Esophagus squamous epithelium (tissue), 5 donors: ENCODE measurements around the gene PRKCE. TPM values are rescaled to one million over a fixed set of nuclear protein-coding genes. Genes with fewer than 3 reads are reported as not detected.

Source experiments
- DNase-seq: peaks from one replicate; lab custom pipeline; 2025; lab: John Stamatoyannopoulos, UW
- H3K27ac ChIP-seq, 4 donors: fragments of 200-600 bp; sonication (generic); one replicate each; pipeline ENCODE4 v1.5.1; 2016 to 2019; ENCODE audit warnings: mild to moderate bottlenecking in 1 of 4
- H3K27me3 ChIP-seq, 4 donors: fragments of 200-600 bp; sonication (generic); 1 replicate in 3 of 4; 2 replicates in 1 of 4; pipeline versions ENCODE4 v1.5.1 to v1.6.0; 2017 to 2021; ENCODE audit warnings: antibody characterized with exemption in 1 of 4
- H3K36me3 ChIP-seq, 3 donors: fragments of 200-600 bp; sonication (generic); one replicate each; pipeline ENCODE4 v1.5.1; 2016 to 2019
- H3K4me1 ChIP-seq, 3 donors: fragments of 200-600 bp; sonication (generic); one replicate each; pipeline ENCODE4 v1.5.1; 2017 to 2019
- H3K4me3 ChIP-seq, 4 donors: fragments of 200-600 bp; sonication (generic); 1 replicate in 3 of 4; 2 replicates in 1 of 4; pipeline ENCODE4 v1.5.1; 2016 to 2019; ENCODE audit warnings: mild to moderate bottlenecking in 2 of 4, moderate library complexity in 1 of 4
- H3K9me3 ChIP-seq, 3 donors: fragments of 200-600 bp; sonication (generic); one replicate each; pipeline ENCODE4 v1.5.1; 2016 to 2019
- CTCF ChIP-seq, 6 experiments: fragments of 450-650 bp in 4 of 6; fragments of 200-600 bp in 2 of 6; sonication (generic) in 2 of 6; IDR thresholded peaks; one replicate each; pipeline ENCODE4 v1.5.1; 2016 to 2019; ENCODE audit warnings: antibody characterized with exemption in 6 of 6, mild to moderate bottlenecking in 4 of 6, moderate library complexity in 4 of 6
- POLR2A ChIP-seq, 4 donors: fragments of 450-650 bp; IDR thresholded peaks; one replicate each; pipeline ENCODE4 v1.6.1; 2017; ENCODE audit warnings: antibody characterized with exemption in 4 of 4, mild to moderate bottlenecking in 4 of 4, moderate library complexity in 3 of 4
- WGBS, 2 donors: methylation state at CpG; one replicate each; pipeline ENCODE4 v1.1.5; 2018; 5-methylcytosine and 5-hydroxymethylcytosine counted together
- intact Hi-C: fragments of 100-400 bp; cut with DNase I; formaldehyde crosslinking; loops from one replicate; pipeline ENCODE4 v1.15.0; 2022
- total RNA-seq, 4 donors: library from RNA; depleted of rRNA; stranded (reverse); fragments of >200 nt; gene quantifications; one replicate each; pipeline ENCODE4 v1.1.0, GENCODE V29; 2016
- donor health status: DM: yes; HTN: yes; CAD: no.

Gene PRKCE
- total RNA-seq, 4 donors from 2014 or later = 6.5 to 13.7 (median 9.9) TPM

GRCh38 chr2:45919160-45919650 lies 267.7 kb downstream of the PRKCE start:
- no peaks in the 10 kb centered on the region for H3K9me3 ChIP-seq
- no peak for DNase-seq
- no peaks in the 10 kb centered on the region for H3K36me3 ChIP-seq
- 58 to 60% methylated on average over 5 of the region's 7 CpGs for WGBS, 2 donors
- H3K4me1 ChIP-seq = peaks cover 12 to 40% (median 12%) of the 10 kb centered on the region in 3 donors
- no peak overlapping the region for H3K4me3 ChIP-seq
- H3K27me3 ChIP-seq = no peaks in the 10 kb centered on the region
- H3K27ac ChIP-seq = peak overlapping the region; percentile 43 to 73 (median 66)
- TF ChIP-seq CTCF (IDR thresholded peaks at IDR 0.05) (no peak), POLR2A (IDR thresholded peaks at IDR 0.05) (no peak)
- intact Hi-C loops = no loop called here

GRCh38 chr2:45919711-45920111 lies 268.2 kb downstream of the PRKCE start:
- Histone ChIP-seq H3K4me1 (peaks cover 12 to 42% (median 12%) of the 10 kb centered on the region in 3 donors), H3K4me3 (no peak overlapping the region), H3K36me3 (no peaks in the 10 kb centered on the region), H3K27ac (peak overlapping the region; percentile 43 to 73 (median 66)), H3K27me3 (no peaks in the 10 kb centered on the region), H3K9me3 (no peaks in the 10 kb centered on the region)
- WGBS, 2 donors = 32 to 57% methylated on average over 2 to 3 of the region's 3 CpGs
- intact Hi-C loops = no loop called here
- no peak for DNase-seq
- TF ChIP-seq CTCF (IDR thresholded peaks at IDR 0.05) (no peak), POLR2A (IDR thresholded peaks at IDR 0.05) (no peak)

- H3K4me3 ChIP-seq = no peak overlapping the region
- TF ChIP-seq CTCF (IDR thresholded peaks at IDR 0.05) (no peak), POLR2A (IDR thresholded peaks at IDR 0.05) (no peak)
- H3K4me1 ChIP-seq = peaks cover 12 to 47% (median 15%) of the 10 kb centered on the region in 3 donors
- no peaks in the 10 kb centered on the region for H3K9me3 ChIP-seq
- DNase-seq = no peak
- no peaks in the 10 kb centered on the region for H3K27me3 ChIP-seq
- no peak overlapping the region for H3K27ac ChIP-seq
- no peaks in the 10 kb centered on the region for H3K36me3 ChIP-seq
- intact Hi-C loops = no loop called here
Measured at GRCh38 chr2:45921921-45922320, 270.4 kb downstream of the PRKCE start.

- WGBS, 2 donors = 56 to 76% methylated on average over 4 to 7 of the region's 7 CpGs
- H3K4me3 ChIP-seq = no peak overlapping the region
- no peaks in the 10 kb centered on the region for H3K27me3 ChIP-seq
- intact Hi-C loops = no loop called here
- no peak for DNase-seq
- peaks cover 12 to 47% (median 15%) of the 10 kb centered on the region in 3 donors for H3K4me1 ChIP-seq
- H3K9me3 ChIP-seq = no peaks in the 10 kb centered on the region
- no peak overlapping the region for H3K27ac ChIP-seq
- no peak for TF ChIP-seq CTCF (IDR thresholded peaks at IDR 0.05)
- no peak for TF ChIP-seq POLR2A (IDR thresholded peaks at IDR 0.05)
- no peaks in the 10 kb centered on the region for H3K36me3 ChIP-seq
Measured at GRCh38 chr2:45922577-45922988, 271.1 kb downstream of the PRKCE start.

GRCh38 chr2:45923701-45924100 lies 272.2 kb downstream of the PRKCE start:
- Histone ChIP-seq H3K27ac (no peak overlapping the region), H3K27me3 (no peaks in the 10 kb centered on the region), H3K4me3 (no peak overlapping the region), H3K4me1 (peaks cover 12 to 49% (median 15%) of the 10 kb centered on the region in 3 donors), H3K36me3 (no peaks in the 10 kb centered on the region), H3K9me3 (no peaks in the 10 kb centered on the region)
- intact Hi-C loops = no loop called here
- 93 to 95% methylated on average over 3 of the region's 3 CpGs for WGBS, 2 donors
- DNase-seq = no peak
- TF ChIP-seq POLR2A (IDR thresholded peaks at IDR 0.05) (no peak), CTCF (IDR thresholded peaks at IDR 0.05) (no peak)
